ENCODE measurements around the gene FTL. TPM values are rescaled to one million over a fixed set of nuclear protein-coding genes. Genes with fewer than 3 reads are reported as not detected.

Gene FTL
- total RNA-seq, 1 experiment from 2014 or later: 1,983 TPM

- no TSS peak for BruUV-seq (replicated peaks)
- no peaks in the 10 kb centered on the region for H3K4me1 ChIP-seq (ENCODE audit: insufficient read depth, low read length, poor library complexity, severe bottlenecking)
- H3K9me3 ChIP-seq (ENCODE audit: low read depth, low read length, poor library complexity, severe bottlenecking): no peaks in the 10 kb centered on the region
- peaks cover 72% of the 10 kb centered on the region for H3K36me3 ChIP-seq (ENCODE audit: insufficient read depth, low read length, poor library complexity, severe bottlenecking)
- ChIA-PET POLR2A (ENCODE audit: low non-redundant PET) (no interaction called here), CTCF (no interaction called here)
- H3K27me3 ChIP-seq (replicated peaks; ENCODE audit: insufficient read depth, low read depth, low read length, poor library complexity): no peaks in the 10 kb centered on the region
- no peak overlapping the region for H3K27ac ChIP-seq (ENCODE audit: low read depth, low read length, poor library complexity, severe bottlenecking)
- intact Hi-C loops (cut with micrococcal nuclease; ENCODE audit: unreplicated experiment): no loop called here
- TF ChIP-seq CTCF (conservative IDR thresholded peaks at IDR 0.05; ENCODE audit: low read depth, low read length) (no peak), EZH2 (IDR thresholded peaks at IDR 0.05; ENCODE audit: borderline replicate concordance, low read depth, low read length, poor library complexity, severe bottlenecking) (no peak)
- DNase-seq (ENCODE audit: low spot score): no peak
- H3K4me3 ChIP-seq (ENCODE audit: low read depth, low read length, poor library complexity, severe bottlenecking): no peak overlapping the region
These were observed 41.8 kb downstream of the FTL start for GRCh38 chr19:49006905-49007304.

- TF ChIP-seq CTCF (conservative IDR thresholded peaks at IDR 0.05; ENCODE audit: low read depth, low read length) (no peak), EZH2 (IDR thresholded peaks at IDR 0.05; ENCODE audit: borderline replicate concordance, low read depth, low read length, poor library complexity, severe bottlenecking) (no peak)
- H3K27ac ChIP-seq (ENCODE audit: low read depth, low read length, poor library complexity, severe bottlenecking): no peak overlapping the region
- no peak for DNase-seq (ENCODE audit: low spot score)
- H3K9me3 ChIP-seq (ENCODE audit: low read depth, low read length, poor library complexity, severe bottlenecking): no peaks in the 10 kb centered on the region
- intact Hi-C loops (cut with micrococcal nuclease; ENCODE audit: unreplicated experiment): no loop called here
- ChIA-PET POLR2A (ENCODE audit: low non-redundant PET) (interaction anchor here (0.7 kb wide), 1 partner anchor 32 kb away, joined by 9 read pairs; no protein-coding TSS in a partner anchor), CTCF (no interaction called here)
- BruUV-seq (replicated peaks): no TSS peak
- H3K27me3 ChIP-seq (replicated peaks; ENCODE audit: insufficient read depth, low read depth, low read length, poor library complexity): no peaks in the 10 kb centered on the region
- no peaks in the 10 kb centered on the region for H3K4me1 ChIP-seq (ENCODE audit: insufficient read depth, low read length, poor library complexity, severe bottlenecking)
- peaks cover 48% of the 10 kb centered on the region for H3K36me3 ChIP-seq (ENCODE audit: insufficient read depth, low read length, poor library complexity, severe bottlenecking)
- no peak overlapping the region for H3K4me3 ChIP-seq (ENCODE audit: low read depth, low read length, poor library complexity, severe bottlenecking)
These were observed 44.7 kb downstream of the FTL start for GRCh38 chr19:49009828-49010227.

- TF ChIP-seq CTCF (conservative IDR thresholded peaks at IDR 0.05; ENCODE audit: low read depth, low read length) (no peak), EZH2 (IDR thresholded peaks at IDR 0.05; ENCODE audit: borderline replicate concordance, low read depth, low read length, poor library complexity, severe bottlenecking) (no peak)
- Histone ChIP-seq H3K27me3 (replicated peaks; ENCODE audit: insufficient read depth, low read depth, low read length, poor library complexity) (no peaks in the 10 kb centered on the region), H3K36me3 (ENCODE audit: insufficient read depth, low read length, poor library complexity, severe bottlenecking) (peaks cover 44% of the 10 kb centered on the region), H3K4me1 (ENCODE audit: insufficient read depth, low read length, poor library complexity, severe bottlenecking) (no peaks in the 10 kb centered on the region), H3K9me3 (ENCODE audit: low read depth, low read length, poor library complexity, severe bottlenecking) (no peaks in the 10 kb centered on the region), H3K4me3 (ENCODE audit: low read depth, low read length, poor library complexity, severe bottlenecking) (no peak overlapping the region), H3K27ac (ENCODE audit: low read depth, low read length, poor library complexity, severe bottlenecking) (no peak overlapping the region)
- intact Hi-C loops (cut with micrococcal nuclease; ENCODE audit: unreplicated experiment): no loop called here
- ChIA-PET CTCF (no interaction called here), POLR2A (ENCODE audit: low non-redundant PET) (no interaction called here)
- no peak for DNase-seq (ENCODE audit: low spot score)
- BruUV-seq (replicated peaks): no TSS peak
These were observed 45.3 kb downstream of the FTL start for GRCh38 chr19:49010453-49010852.
